ENCODE measurements around the gene CST9L. TPM values are rescaled to one million over a fixed set of nuclear protein-coding genes. Genes with fewer than 3 reads are reported as not detected.

The CST9L gene
- total and polyA plus RNA-seq, 4 donors: not detected

DNA sequence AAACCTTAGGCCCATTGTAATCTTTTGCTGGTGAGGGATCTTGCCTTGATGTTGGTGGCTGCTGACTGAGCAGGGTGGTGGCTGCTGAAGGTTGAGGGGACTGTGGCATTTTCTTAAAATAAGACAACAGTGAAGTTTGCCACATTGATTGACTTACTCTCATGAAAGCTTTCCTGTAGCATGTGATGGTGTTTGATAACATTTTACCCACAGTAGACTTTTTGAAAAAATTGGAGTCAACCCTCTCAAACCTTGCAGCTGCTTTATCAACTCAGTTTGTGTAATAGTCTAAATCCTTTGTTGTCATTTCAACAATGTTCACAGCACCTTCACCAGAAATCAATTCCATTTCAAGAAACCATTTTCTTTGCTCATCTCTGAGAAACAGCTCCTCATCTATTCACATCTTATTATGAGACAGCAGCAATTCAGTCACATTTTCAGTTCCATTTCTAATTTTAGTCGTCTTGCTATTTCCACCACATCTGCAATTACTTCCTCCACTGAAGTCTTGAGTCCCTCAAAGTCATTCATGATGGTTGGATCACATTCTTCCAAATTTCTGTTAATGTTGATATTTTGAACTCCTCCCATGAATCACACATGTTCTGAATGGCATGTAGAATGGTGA lies 37.2 kb downstream of the CST9L start:
- no peak for DNase-seq
- H3K4me3 ChIP-seq: no peak overlapping the region
- 33 to 54% methylated on average over 1 of the region's 1 CpG for WGBS, 2 donors
- no peaks in the 10 kb centered on the region for H3K4me1 ChIP-seq (ENCODE audit: control insufficient read depth in 5 of 5, insufficient read depth in 5 of 5, low read length in 5 of 5)
- no peak for ATAC-seq (ENCODE audit: insufficient read depth, low FRiP score)
- H3K36me3 ChIP-seq (ENCODE audit: control insufficient read depth in 4 of 4, insufficient read depth in 4 of 4, low read length in 4 of 4): no peaks in the 10 kb centered on the region
- TF ChIP-seq, protein P1, sequence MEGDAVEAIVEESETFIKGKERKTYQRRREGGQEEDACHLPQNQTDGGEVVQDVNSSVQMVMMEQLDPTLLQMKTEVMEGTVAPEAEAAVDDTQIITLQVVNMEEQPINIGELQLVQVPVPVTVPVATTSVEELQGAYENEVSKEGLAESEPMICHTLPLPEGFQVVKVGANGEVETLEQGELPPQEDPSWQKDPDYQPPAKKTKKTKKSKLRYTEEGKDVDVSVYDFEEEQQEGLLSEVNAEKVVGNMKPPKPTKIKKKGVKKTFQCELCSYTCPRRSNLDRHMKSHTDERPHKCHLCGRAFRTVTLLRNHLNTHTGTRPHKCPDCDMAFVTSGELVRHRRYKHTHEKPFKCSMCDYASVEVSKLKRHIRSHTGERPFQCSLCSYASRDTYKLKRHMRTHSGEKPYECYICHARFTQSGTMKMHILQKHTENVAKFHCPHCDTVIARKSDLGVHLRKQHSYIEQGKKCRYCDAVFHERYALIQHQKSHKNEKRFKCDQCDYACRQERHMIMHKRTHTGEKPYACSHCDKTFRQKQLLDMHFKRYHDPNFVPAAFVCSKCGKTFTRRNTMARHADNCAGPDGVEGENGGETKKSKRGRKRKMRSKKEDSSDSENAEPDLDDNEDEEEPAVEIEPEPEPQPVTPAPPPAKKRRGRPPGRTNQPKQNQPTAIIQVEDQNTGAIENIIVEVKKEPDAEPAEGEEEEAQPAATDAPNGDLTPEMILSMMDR (IDR thresholded peaks at IDR 0.05; ENCODE audit: control extremely low read depth, extremely low read depth): no peak
- peaks cover 0 to 2% (median 0%) of the 10 kb centered on the region in 4 donors for H3K9me3 ChIP-seq (ENCODE audit: control insufficient read depth in 4 of 4, insufficient read depth in 3 of 4, low read length in 3 of 4)
- no peaks in the 10 kb centered on the region for H3K27me3 ChIP-seq (ENCODE audit: control insufficient read depth in 3 of 3, insufficient read depth in 3 of 3, low read length in 2 of 3)
- H3K9ac ChIP-seq (ENCODE audit: insufficient read depth in 1 of 2, low read length in 2 of 2): no peak overlapping the region
- H3K27ac ChIP-seq (ENCODE audit: low read depth in 1 of 2, low read length in 1 of 2): no peak overlapping the region

DNA sequence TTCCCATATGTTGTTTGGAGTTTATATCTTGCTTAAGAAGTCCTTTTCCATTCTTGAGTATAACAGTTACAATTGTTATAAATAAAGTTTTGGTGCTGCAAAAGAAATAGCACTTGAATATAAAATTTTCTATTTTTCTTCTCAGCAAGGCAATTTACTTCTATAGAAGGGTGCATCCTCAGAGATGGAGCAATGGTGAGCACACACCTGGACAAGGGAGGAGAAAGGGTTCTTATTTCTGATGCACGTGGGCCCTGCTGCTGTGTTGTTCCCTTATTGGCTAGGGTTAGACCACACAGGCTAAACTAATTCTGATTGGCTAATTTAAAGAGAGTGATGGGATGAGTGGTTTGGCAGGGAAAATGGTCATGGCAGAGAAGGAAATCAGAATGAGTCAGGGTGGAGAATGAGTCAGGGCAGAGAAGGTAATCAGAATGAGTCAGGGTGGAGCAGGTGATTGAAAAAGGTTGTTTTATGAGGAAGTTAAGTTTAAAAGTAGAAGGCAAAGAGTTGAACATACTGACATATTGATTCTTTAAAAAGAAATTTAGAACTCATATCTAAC lies 39.3 kb downstream of the CST9L start:
- Histone ChIP-seq H3K27ac (ENCODE audit: low read depth in 1 of 2, low read length in 1 of 2) (no peak overlapping the region), H3K27me3 (ENCODE audit: control insufficient read depth in 3 of 3, insufficient read depth in 3 of 3, low read length in 2 of 3) (no peaks in the 10 kb centered on the region), H3K36me3 (ENCODE audit: control insufficient read depth in 4 of 4, insufficient read depth in 4 of 4, low read length in 4 of 4) (no peaks in the 10 kb centered on the region), H3K4me1 (ENCODE audit: control insufficient read depth in 5 of 5, insufficient read depth in 5 of 5, low read length in 5 of 5) (no peaks in the 10 kb centered on the region), H3K4me3 (no peak overlapping the region), H3K9me3 (ENCODE audit: control insufficient read depth in 4 of 4, insufficient read depth in 3 of 4, low read length in 3 of 4) (peaks cover 0 to 2% (median 0%) of the 10 kb centered on the region in 4 donors), H3K9ac (ENCODE audit: insufficient read depth in 1 of 2, low read length in 2 of 2) (no peak overlapping the region)
- no peak for DNase-seq
- TF ChIP-seq, protein P1 (IDR thresholded peaks at IDR 0.05; ENCODE audit: control extremely low read depth, extremely low read depth): no peak
- no peak for ATAC-seq (ENCODE audit: insufficient read depth, low FRiP score)
- WGBS, 2 donors: 63 to 75% methylated on average over 1 of the region's 1 CpG

DNA sequence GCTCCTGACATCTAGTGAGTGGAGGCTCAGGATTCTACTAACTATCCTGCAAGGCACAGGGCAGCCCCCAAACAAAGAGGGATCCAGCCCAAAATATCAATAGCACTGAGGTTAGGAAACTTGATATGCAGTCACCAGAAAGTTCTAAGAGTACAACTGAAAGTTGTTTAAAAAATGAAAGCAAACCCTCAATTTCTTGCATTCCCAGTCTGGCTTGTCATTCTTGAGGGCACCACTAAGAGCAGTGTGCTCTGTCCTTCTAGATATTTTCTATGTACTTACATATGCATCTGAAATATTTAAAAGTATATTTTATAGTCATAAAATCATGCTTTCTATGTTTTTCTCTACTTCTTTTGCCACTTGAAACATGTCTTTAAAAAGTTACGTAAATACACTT lies 41.4 kb downstream of the CST9L start:
- ATAC-seq (ENCODE audit: insufficient read depth, low FRiP score) (no peak), DNase-seq (no peak)
- Histone ChIP-seq H3K4me3 (no peak overlapping the region), H3K36me3 (ENCODE audit: control insufficient read depth in 4 of 4, insufficient read depth in 4 of 4, low read length in 4 of 4) (no peaks in the 10 kb centered on the region), H3K27ac (ENCODE audit: low read depth in 1 of 2, low read length in 1 of 2) (no peak overlapping the region), H3K9me3 (ENCODE audit: control insufficient read depth in 4 of 4, insufficient read depth in 3 of 4, low read length in 3 of 4) (peaks cover 0 to 2% (median 0%) of the 10 kb centered on the region in 4 donors), H3K4me1 (ENCODE audit: control insufficient read depth in 5 of 5, insufficient read depth in 5 of 5, low read length in 5 of 5) (no peaks in the 10 kb centered on the region), H3K9ac (ENCODE audit: insufficient read depth in 1 of 2, low read length in 2 of 2) (no peak overlapping the region), H3K27me3 (ENCODE audit: control insufficient read depth in 3 of 3, insufficient read depth in 3 of 3, low read length in 2 of 3) (no peaks in the 10 kb centered on the region)
- TF ChIP-seq, protein P1 (IDR thresholded peaks at IDR 0.05; ENCODE audit: control extremely low read depth, extremely low read depth): no peak
- 97 to 100% methylated on average over 1 of the region's 1 CpG for WGBS, 2 donors
